Panc1 (cell line): ENCODE data around the gene ITPR2. TPM values are rescaled to one million over a fixed set of nuclear protein-coding genes. Genes with fewer than 3 reads are reported as not detected.
"Not testable (repeated sequence)": the region's sequence is repeated elsewhere in the genome, so short reads cannot be mapped to it uniquely, and the experiment has no call there.

ENCODE experiments used
- ATAC-seq: fragments of 200-7000 bp; cut with Tn5 transposase; 2 replicates; pipeline ENCODE4 v1.9.1; 2020; ENCODE audit warnings: mild to moderate bottlenecking, moderate library complexity
- BruUV-seq: library from RNA; stranded (reverse); fragments of 400-500 nt; replicated peaks from 2 replicates; lab custom pipeline; 2021; lab: Mats Ljungman, UMichigan
- CTCF ChIA-PET: fragments of 300-600 bp; sonication (Branson Sonifier 250); formaldehyde crosslinking; loops from one replicate; lab custom pipeline; 2022; ENCODE audit warnings: antibody characterized with exemption; lab: Charles Lee
- POLR2A ChIA-PET: fragments of 300-600 bp; sonication (Branson Sonifier 250); formaldehyde crosslinking; loops from one replicate; lab custom pipeline; 2022; ENCODE audit warnings: antibody characterized with exemption; lab: Charles Lee
- DNase-seq: peaks from one replicate; pipeline ENCODE4 v3.0.0-alpha.2; 2010; ENCODE audit warnings: low read depth, low spot score
- H3K27ac ChIP-seq: 2 replicates; pipeline ENCODE4 v1.5.1; 2011; ENCODE audit warnings: mild to moderate bottlenecking, low read length, inconsistent platforms
- H3K27me3 ChIP-seq: fragments of 200-500 bp; sonication (Bioruptor generic); 2 replicates; pipeline ENCODE4 v1.6.0; 2014; ENCODE audit warnings: low read length, inconsistent platforms; ENCODE audit not compliant: control insufficient read depth, insufficient read depth
- H3K36me3 ChIP-seq: fragments of 200-500 bp; sonication (Bioruptor generic); 2 replicates; pipeline ENCODE4 v1.5.1; 2014; ENCODE audit warnings: inconsistent platforms, mild to moderate bottlenecking, low read length, moderate library complexity; ENCODE audit not compliant: control insufficient read depth, insufficient read depth
- H3K4me1 ChIP-seq: 2 replicates; pipeline ENCODE4 v1.5.1; 2011; ENCODE audit warnings: inconsistent platforms, mild to moderate bottlenecking, low read length, moderate library complexity; ENCODE audit not compliant: control insufficient read depth, insufficient read depth
- H3K4me3 ChIP-seq, 2 experiments: 2 replicates each; pipeline ENCODE4 v1.5.1; 2011 to 2012; ENCODE audit warnings: low read depth in 2 of 2, low read length in 2 of 2, mild to moderate bottlenecking in 2 of 2, inconsistent platforms in 1 of 2, moderate library complexity in 1 of 2
- H3K9me3 ChIP-seq: fragments of 200-500 bp; sonication (Bioruptor generic); 2 replicates; pipeline ENCODE4 v1.5.1; 2014; ENCODE audit warnings: low read depth, mild to moderate bottlenecking, inconsistent platforms, low read length, moderate library complexity; ENCODE audit not compliant: control insufficient read depth, insufficient read depth
- CTCF ChIP-seq: fragments of 450-650 bp; IDR thresholded peaks from 2 replicates; pipeline ENCODE4 v1.5.1; 2017; ENCODE audit warnings: mild to moderate bottlenecking
- POLR2AphosphoS5 ChIP-seq: IDR thresholded peaks from 2 replicates; pipeline ENCODE4 v1.6.1; 2012; ENCODE audit warnings: mild to moderate bottlenecking, low read depth, low read length, moderate library complexity
- REST ChIP-seq, 2 experiments: IDR thresholded peaks; 2 replicates each; pipeline ENCODE4 v1.6.1; 2011 to 2012; ENCODE audit warnings: low read depth in 2 of 2, control low read depth in 1 of 2, low read length in 1 of 2, mild to moderate bottlenecking in 1 of 2, moderate library complexity in 1 of 2; ENCODE audit not compliant: insufficient read depth in 1 of 2
- SIN3A ChIP-seq: IDR thresholded peaks from 2 replicates; pipeline ENCODE4 v1.6.1; 2012; ENCODE audit warnings: low read depth, mild to moderate bottlenecking, low read length, moderate library complexity, borderline replicate concordance; ENCODE audit not compliant: insufficient read depth
- TCF7L2 ChIP-seq: IDR thresholded peaks from 2 replicates; pipeline ENCODE4 v1.6.1; 2011; ENCODE audit warnings: mild to moderate bottlenecking, low read depth, low read length, inconsistent platforms
- in situ Hi-C: cut with HindIII; loops from 2 replicates; pipeline ENCODE4 v1.10.0; 2016; ENCODE audit warnings: low sequenced_read_pairs, low pct_unique_long_range_greater_than_20kb
- intact Hi-C: fragments of 100-400 bp; cut with micrococcal nuclease; formaldehyde crosslinking; loops from one replicate; pipeline ENCODE4 v1.10.0; 2022; ENCODE audit not compliant: unreplicated experiment
- total RNA-seq: library from RNA; stranded (reverse); gene quantifications from one replicate; pipeline ENCODE4 v1.2.1, GENCODE V29; 2021; ENCODE audit not compliant: unreplicated experiment

Gene ITPR2
- total RNA-seq, 1 experiment from 2014 or later: 41.8 TPM

- intact Hi-C loops: not testable (repeated sequence)
Observed at GRCh38 chr12:26834503-26835060, 1.6 kb upstream of the ITPR2 start.

GRCh38 chr12:26833743-26834490 lies 923 bp upstream of the ITPR2 start:
- in situ Hi-C loops: no loop called here
- H3K9me3 ChIP-seq: no peaks in the 10 kb centered on the region
- H3K27me3 ChIP-seq: no peaks in the 10 kb centered on the region
- H3K4me3 ChIP-seq: peak overlapping the region; percentile 59 to 92
- intact Hi-C loops: no loop called here
- DNase-seq (no peak), ATAC-seq (peak; percentile 50)
- no peaks in the 10 kb centered on the region for H3K36me3 ChIP-seq
- peak overlapping the region; percentile 86 for H3K27ac ChIP-seq
- BruUV-seq: no TSS peak
- peaks cover 18% of the 10 kb centered on the region for H3K4me1 ChIP-seq
- no peak for TF ChIP-seq POLR2AphosphoS5
- no peak for TF ChIP-seq REST (IDR thresholded peaks at IDR 0.05; ENCODE audit: insufficient read depth in 1 of 2, low read depth in 2 of 2, low read length in 1 of 2)
- TF ChIP-seq CTCF: no peak
- TF ChIP-seq SIN3A: no peak
- no peak for TF ChIP-seq TCF7L2
- CTCF ChIA-PET: interaction anchor here (0.5 to 1.3 kb wide), 7 partner anchors 9 to 132 kb away, joined by 3 to 9 read pairs (median 4); no protein-coding TSS in a partner anchor
- POLR2A ChIA-PET: interaction anchor here (0.6 kb wide), 1 partner anchor 744 kb away, joined by 5 read pairs; no protein-coding TSS in a partner anchor

More at GRCh38 chr12:26834503-26835060, 1.6 kb upstream of the ITPR2 start:
- CTCF ChIA-PET: interaction anchor here (0.6 to 1.3 kb wide), 3 partner anchors 11 to 445 kb away, joined by 6 to 13 read pairs (median 9); no protein-coding TSS in a partner anchor
- ATAC-seq, POLR2A ChIA-PET, H3K4me3 ChIP-seq, H3K27me3 ChIP-seq, in situ Hi-C loops, DNase-seq, H3K27ac ChIP-seq, H3K9me3 ChIP-seq, H3K36me3 ChIP-seq, BruUV-seq: not testable (repeated sequence)
- peak; percentile 51 for TF ChIP-seq CTCF
- H3K4me1 ChIP-seq: peaks cover 17% of the 10 kb centered on the region
